ENCODE data around the gene ADNP. TPM values are rescaled to one million over a fixed set of nuclear protein-coding genes. Genes with fewer than 3 reads are reported as not detected.

ADNP gene
- total RNA-seq, 2 experiments from 2014 or later, result 53.7 to 54.7 TPM

GRCh38 chr20:50854506-50855249, 76.6 kb downstream of the ADNP start:
- Mint-ChIP-seq H3K4me3 (no peak overlapping the region), H3K4me1 (ENCODE audit: low read depth) (no peaks in the 10 kb centered on the region), H3K27me3 (no peaks in the 10 kb centered on the region), H3K36me3 (no peaks in the 10 kb centered on the region), H3K27ac (no peak overlapping the region), H3K9me3 (no peaks in the 10 kb centered on the region)
- intact Hi-C loops (cut with micrococcal nuclease), result no loop called here
- DNase-seq, result no peak
- ChIA-PET CTCF (no interaction called here), POLR2A (no interaction called here)

- Mint-ChIP-seq H3K27ac (no peak overlapping the region), H3K9me3 (no peaks in the 10 kb centered on the region), H3K36me3 (no peaks in the 10 kb centered on the region), H3K4me1 (ENCODE audit: low read depth) (no peaks in the 10 kb centered on the region), H3K27me3 (no peaks in the 10 kb centered on the region), H3K4me3 (no peak overlapping the region)
- ChIA-PET CTCF (no interaction called here), POLR2A (no interaction called here)
- intact Hi-C loops (cut with micrococcal nuclease), result no loop called here
- DNase-seq, result no peak
Observed at GRCh38 chr20:50852085-50852484, 79.2 kb downstream of the ADNP start.

DNA sequence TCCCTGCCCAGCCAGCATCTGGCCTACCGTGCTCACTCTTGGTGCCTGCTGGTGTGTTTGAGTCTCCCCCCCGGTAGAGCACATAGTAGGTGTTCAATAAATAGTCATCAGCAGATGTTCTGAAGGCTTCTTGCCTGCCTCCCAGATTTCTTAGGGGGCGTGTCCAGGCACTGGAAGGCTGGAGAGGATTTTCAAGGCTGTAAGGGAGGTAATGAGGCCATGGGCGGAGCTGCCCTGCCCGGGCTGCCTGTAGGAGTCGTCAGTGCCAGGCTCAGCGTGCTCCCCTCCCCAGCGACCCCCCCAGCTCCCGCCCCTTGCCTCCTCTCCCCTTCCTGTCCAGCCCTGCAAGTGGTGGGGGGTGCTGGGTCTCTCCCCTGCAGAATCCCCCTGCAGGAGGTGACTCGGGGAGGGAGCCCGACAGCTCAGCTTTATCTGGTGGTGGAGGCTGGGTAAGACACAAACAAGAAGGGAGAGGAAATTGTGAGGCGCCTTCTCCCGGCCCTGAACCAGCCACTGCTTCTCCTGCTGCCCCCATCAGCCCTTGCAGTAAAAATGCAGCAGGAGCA, 80.4 kb downstream of the ADNP start:
- Mint-ChIP-seq H3K36me3 (no peaks in the 10 kb centered on the region), H3K27me3 (no peaks in the 10 kb centered on the region), H3K9me3 (no peaks in the 10 kb centered on the region), H3K4me1 (ENCODE audit: low read depth) (no peaks in the 10 kb centered on the region), H3K27ac (no peak overlapping the region), H3K4me3 (no peak overlapping the region)
- DNase-seq, result no peak
- intact Hi-C loops (cut with micrococcal nuclease), result no loop called here
- POLR2A ChIA-PET, result no interaction called here
- CTCF ChIA-PET, result no interaction called here

DNA sequence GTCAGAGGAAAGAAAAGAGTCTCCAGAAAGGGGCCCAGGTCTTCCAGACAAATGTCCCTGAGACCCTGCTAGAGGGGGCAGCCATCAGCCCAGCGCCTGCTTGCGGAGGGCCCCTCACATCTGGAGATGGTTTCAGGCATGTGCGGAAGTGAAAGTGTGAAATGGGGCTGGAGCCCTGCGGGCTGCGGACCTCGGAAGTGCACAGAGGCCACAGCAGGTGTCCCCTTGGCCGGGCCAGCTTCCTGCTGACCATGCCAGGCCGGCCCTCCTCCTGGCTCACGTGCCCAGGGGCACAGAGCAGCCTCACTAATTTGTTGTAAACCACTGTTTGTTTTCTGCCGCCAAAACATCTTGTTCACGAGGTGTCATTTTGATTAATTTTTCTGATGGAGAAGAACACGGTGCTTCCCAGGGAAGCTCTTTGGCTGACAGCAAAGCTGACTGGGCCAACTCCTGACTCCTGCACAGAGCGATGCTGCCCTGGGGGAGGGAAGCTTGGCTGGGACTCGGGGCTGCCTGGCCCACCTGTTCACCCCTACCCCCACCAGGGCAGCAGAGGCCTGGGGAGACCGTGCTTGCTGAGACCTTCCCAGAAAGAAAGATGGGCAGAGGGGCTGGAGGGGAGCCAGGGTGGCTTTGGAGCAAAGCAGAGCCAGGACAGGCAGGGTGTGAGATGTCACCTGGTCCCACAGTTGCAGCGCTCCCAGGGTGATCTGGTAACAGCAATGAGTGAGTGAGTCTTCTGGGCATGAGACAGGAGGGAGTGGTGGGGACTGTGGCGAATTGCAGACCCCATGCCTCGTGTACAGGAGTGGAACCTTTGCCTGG, 82.2 kb downstream of the ADNP start:
- H3K9me3 Mint-ChIP-seq, result no peaks in the 10 kb centered on the region
- no peak overlapping the region for H3K27ac Mint-ChIP-seq
- DNase-seq, result no peak
- no peaks in the 10 kb centered on the region for H3K36me3 Mint-ChIP-seq
- no peaks in the 10 kb centered on the region for H3K27me3 Mint-ChIP-seq
- H3K4me1 Mint-ChIP-seq (ENCODE audit: low read depth), result peaks cover 12% of the 10 kb centered on the region
- ChIA-PET POLR2A (no interaction called here), CTCF (interaction anchor here (1.7 kb wide), 1 partner anchor 54 kb away, joined by 4 read pairs; the partner anchor contains the start of gene BCAS4)
- no peak overlapping the region for H3K4me3 Mint-ChIP-seq
- intact Hi-C loops (cut with micrococcal nuclease), result no loop called here

DNA sequence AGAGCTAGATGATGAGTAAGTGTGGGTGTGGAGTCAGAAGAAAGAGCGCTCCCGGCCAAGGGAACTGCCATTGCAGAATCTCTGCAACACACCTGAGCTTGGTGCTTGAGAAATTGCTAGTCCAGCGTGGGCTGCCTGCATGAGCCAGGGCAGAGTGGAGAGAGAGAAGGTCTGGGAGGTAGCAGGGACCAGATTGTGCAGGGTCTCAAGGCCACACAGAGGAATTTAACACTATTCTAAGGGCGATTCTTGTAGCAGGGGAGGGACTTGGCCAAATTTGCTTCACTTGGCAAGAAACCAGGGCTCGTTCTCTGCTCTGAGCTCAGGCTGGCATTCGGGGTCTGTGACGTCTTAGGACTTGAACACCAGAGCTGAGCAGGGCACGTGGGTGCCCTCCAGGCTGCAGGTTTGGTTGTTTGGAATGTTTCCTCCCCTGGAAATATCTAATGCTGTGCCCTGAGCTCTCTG, 82.9 kb downstream of the ADNP start:
- ChIA-PET CTCF (interaction anchor here (1.7 kb wide), 1 partner anchor 54 kb away, joined by 4 read pairs; the partner anchor contains the start of gene BCAS4), POLR2A (no interaction called here)
- H3K4me3 Mint-ChIP-seq, result no peak overlapping the region
- intact Hi-C loops (cut with micrococcal nuclease), result no loop called here
- peaks cover 12% of the 10 kb centered on the region for H3K4me1 Mint-ChIP-seq (ENCODE audit: low read depth)
- H3K27me3 Mint-ChIP-seq, result no peaks in the 10 kb centered on the region
- no peaks in the 10 kb centered on the region for H3K36me3 Mint-ChIP-seq
- no peak for DNase-seq
- no peak overlapping the region for H3K27ac Mint-ChIP-seq
- H3K9me3 Mint-ChIP-seq, result no peaks in the 10 kb centered on the region

DNA sequence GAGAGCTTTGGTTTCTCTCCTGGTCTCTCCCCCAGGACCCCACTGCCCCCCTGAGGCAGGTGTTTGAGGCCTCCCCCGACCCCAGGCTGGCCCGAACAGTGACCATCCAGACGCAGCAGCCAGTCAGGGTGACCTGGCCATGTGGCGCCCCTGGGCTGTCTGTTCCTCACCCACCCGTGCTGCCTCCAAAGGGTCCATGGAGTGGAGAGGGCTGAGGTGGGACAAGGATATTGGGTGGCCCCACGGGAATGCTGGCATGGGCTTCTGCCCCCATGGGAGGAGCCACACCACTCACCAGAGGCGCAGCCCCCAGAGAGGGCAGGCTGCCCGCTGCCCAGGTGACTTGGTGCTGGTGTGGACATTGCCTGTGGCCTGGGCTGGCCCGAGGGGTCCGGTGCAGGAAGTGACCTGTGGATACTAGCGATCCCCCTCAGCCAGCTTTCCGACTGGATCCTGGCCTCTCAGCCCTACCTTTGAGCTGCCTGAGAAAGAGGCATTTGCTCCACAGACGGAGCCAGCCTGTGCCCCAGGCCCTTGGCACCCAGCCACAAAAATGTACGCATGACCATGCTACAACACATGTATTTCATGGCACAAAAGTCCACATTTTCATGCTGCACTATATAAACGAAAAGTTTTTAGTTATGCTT, 85.5 kb downstream of the ADNP start:
- Mint-ChIP-seq H3K4me1 (ENCODE audit: low read depth) (peaks cover 12% of the 10 kb centered on the region), H3K9me3 (no peaks in the 10 kb centered on the region), H3K36me3 (peaks cover 3% of the 10 kb centered on the region), H3K4me3 (no peak overlapping the region), H3K27me3 (no peaks in the 10 kb centered on the region), H3K27ac (no peak overlapping the region)
- intact Hi-C loops (cut with micrococcal nuclease), result no loop called here
- ChIA-PET CTCF (interaction anchor here (1.3 kb wide), 1 partner anchor 51 kb away, joined by 3 read pairs; the partner anchor contains the start of gene BCAS4), POLR2A (no interaction called here)
- no peak for DNase-seq

DNA sequence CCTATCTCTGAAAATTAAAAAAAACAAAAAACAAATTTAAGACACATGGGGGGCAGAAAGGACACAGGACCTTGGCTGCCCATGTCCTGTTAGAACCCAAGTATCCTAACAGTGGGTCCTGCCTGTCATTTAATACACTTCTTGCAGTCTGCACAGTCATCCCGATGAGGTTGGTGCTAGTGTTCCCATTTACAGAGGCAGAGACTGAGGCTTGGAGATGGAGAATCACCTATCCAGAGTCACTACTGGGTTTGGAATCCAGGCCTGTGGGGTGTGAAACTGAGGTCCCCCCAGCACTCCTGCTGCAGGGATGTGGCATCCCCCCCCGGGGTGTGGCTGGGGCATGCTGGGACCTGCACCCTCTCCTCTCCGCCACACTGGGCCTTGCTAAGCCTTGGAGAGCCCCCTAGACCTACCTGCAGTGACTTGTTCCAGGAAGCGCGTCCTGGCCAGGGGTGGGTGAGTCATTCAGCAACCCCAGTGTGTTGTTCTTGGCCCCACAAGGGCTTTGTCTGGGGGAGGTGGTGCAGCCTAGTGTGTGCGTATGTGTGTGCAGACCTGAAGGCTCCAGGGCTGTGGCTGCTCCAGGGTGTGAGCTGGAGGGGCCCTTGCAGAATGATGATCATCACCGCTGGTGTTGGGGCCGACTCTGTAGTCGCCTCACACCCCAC, 86.7 kb downstream of the ADNP start:
- ChIA-PET CTCF (no interaction called here), POLR2A (interaction anchor here (0.6 kb wide), 1 partner anchor 70 kb away, joined by 3 read pairs; no protein-coding TSS in a partner anchor)
- Mint-ChIP-seq H3K36me3 (peaks cover 3% of the 10 kb centered on the region), H3K9me3 (no peaks in the 10 kb centered on the region), H3K27me3 (no peaks in the 10 kb centered on the region), H3K4me1 (ENCODE audit: low read depth) (peaks cover 12% of the 10 kb centered on the region), H3K27ac (peak overlapping the region; percentile 5), H3K4me3 (no peak overlapping the region)
- intact Hi-C loops (cut with micrococcal nuclease), result no loop called here
- peak; percentile 82 for DNase-seq

GRCh38 chr20:50843331-50844276, 87.6 kb downstream of the ADNP start:
- ChIA-PET CTCF (interaction anchor here (1.0 kb wide), 1 partner anchor 85 kb away, joined by 3 read pairs; no protein-coding TSS in a partner anchor), POLR2A (no interaction called here)
- no peaks in the 10 kb centered on the region for H3K27me3 Mint-ChIP-seq
- DNase-seq, result no peak
- H3K36me3 Mint-ChIP-seq, result peaks cover 3% of the 10 kb centered on the region
- H3K27ac Mint-ChIP-seq, result peak overlapping the region; percentile 5
- H3K4me3 Mint-ChIP-seq, result no peak overlapping the region
- H3K4me1 Mint-ChIP-seq (ENCODE audit: low read depth), result peaks cover 14% of the 10 kb centered on the region
- intact Hi-C loops (cut with micrococcal nuclease), result no loop called here
- H3K9me3 Mint-ChIP-seq, result no peaks in the 10 kb centered on the region

- peaks cover 19% of the 10 kb centered on the region for H3K4me1 Mint-ChIP-seq (ENCODE audit: low read depth)
- H3K9me3 Mint-ChIP-seq, result no peaks in the 10 kb centered on the region
- intact Hi-C loops (cut with micrococcal nuclease), result no loop called here
- H3K27ac Mint-ChIP-seq, result no peak overlapping the region
- POLR2A ChIA-PET, result no interaction called here
- H3K4me3 Mint-ChIP-seq, result no peak overlapping the region
- peaks cover 3% of the 10 kb centered on the region for H3K36me3 Mint-ChIP-seq
- CTCF ChIA-PET, result interaction anchor here (1.0 kb wide), 1 partner anchor 86 kb away, joined by 3 read pairs; no protein-coding TSS in a partner anchor
- no peaks in the 10 kb centered on the region for H3K27me3 Mint-ChIP-seq
- DNase-seq, result no peak
Observed at GRCh38 chr20:50842821-50843220, 88.4 kb downstream of the ADNP start.

All from activated CD4-positive, alpha-beta memory T cell treated with anti-CD3 and anti-CD28 coated beads for 36 hours (primary cell).